ENCODE measurements around the gene PANX3. TPM values are rescaled to one million over a fixed set of nuclear protein-coding genes. Genes with fewer than 3 reads are reported as not detected.
"Not testable (repeated sequence)": the region's sequence is repeated elsewhere in the genome, so short reads cannot be mapped to it uniquely, and the experiment has no call there.

The PANX3 gene
- total RNA-seq, 1 donor from 2014 or later, result not detected

DNA sequence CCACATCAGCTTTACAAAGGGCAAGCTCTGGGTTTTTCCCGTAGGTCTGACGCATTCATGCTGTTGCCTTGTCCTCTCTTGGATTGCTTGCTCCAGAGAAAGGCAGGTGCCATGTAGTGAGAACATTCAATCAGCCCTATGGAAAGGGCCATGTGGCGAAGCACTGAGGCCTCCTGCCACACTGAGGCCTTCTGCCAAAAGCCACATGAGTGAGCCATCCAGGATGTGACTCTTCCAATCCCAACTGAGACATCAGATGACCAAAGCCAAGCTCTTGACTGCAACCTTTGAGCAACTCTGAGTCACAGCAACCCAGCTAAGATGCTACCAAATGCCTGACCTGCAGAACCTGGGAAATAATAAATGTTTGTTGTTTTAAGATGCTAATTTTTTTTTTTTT is 9.0 kb upstream of the PANX3 start:
- Mint-ChIP-seq H3K4me1 (peaks cover 2% of the 10 kb centered on the region), H3K27ac (no peak overlapping the region), H3K9me3 (no peaks in the 10 kb centered on the region), H3K4me3 (no peak overlapping the region), H3K27me3 (peaks cover 21% of the 10 kb centered on the region), H3K36me3 (ENCODE audit: low read depth) (no peaks in the 10 kb centered on the region)
- POLR2A ChIA-PET, result no interaction called here
- intact Hi-C loops (cut with micrococcal nuclease), result no loop called here
- ATAC-seq (ENCODE audit: low read depth), result no peak
- no peak for DNase-seq
- TF ChIP-seq CTCF (IDR thresholded peaks at IDR 0.05), result no peak
- CTCF ChIA-PET, result no interaction called here

DNA sequence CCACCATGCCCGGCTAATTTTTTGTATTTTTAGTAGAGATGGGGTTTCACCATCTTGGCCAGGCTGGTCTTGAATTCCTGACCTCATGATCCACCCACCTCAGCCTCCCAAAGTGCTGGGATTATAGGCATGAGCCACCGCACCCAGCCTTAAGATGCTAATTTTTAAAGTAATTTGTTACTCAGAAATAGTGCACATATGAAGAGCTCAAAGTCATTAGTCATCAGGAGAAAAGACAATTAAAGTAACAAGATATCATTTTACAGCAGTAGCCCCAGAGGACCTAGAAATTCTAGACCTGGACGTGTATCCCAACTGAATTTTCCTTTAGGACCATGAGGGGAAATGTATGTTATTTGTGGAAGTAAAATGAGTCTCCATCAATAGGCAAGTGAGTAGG is 8.5 kb upstream of the PANX3 start:
- H3K27ac Mint-ChIP-seq, DNase-seq, H3K4me3 Mint-ChIP-seq: not testable (repeated sequence)

GRCh38 chr11:124605719-124606118 is 5.5 kb upstream of the PANX3 start:
- H3K27ac Mint-ChIP-seq, result no peak overlapping the region
- no peak for TF ChIP-seq CTCF (IDR thresholded peaks at IDR 0.05)
- intact Hi-C loops (cut with micrococcal nuclease), result no loop called here
- ChIA-PET POLR2A (interaction anchor here (0.6 kb wide), 1 partner anchor 8 kb away, joined by 3 read pairs; no protein-coding TSS in a partner anchor), CTCF (no interaction called here)
- H3K4me1 Mint-ChIP-seq, result peaks cover 2% of the 10 kb centered on the region
- ATAC-seq (ENCODE audit: low read depth) (no peak), DNase-seq (no peak)
- peaks cover 8% of the 10 kb centered on the region for H3K27me3 Mint-ChIP-seq
- H3K9me3 Mint-ChIP-seq, result no peaks in the 10 kb centered on the region
- H3K36me3 Mint-ChIP-seq (ENCODE audit: low read depth), result no peaks in the 10 kb centered on the region
- H3K4me3 Mint-ChIP-seq, result no peak overlapping the region

More for the DNA sequence above, 8.5 kb upstream of the PANX3 start:
- intact Hi-C loops (cut with micrococcal nuclease); H3K36me3 Mint-ChIP-seq (ENCODE audit: low read depth); ATAC-seq (ENCODE audit: low read depth); CTCF ChIA-PET; H3K4me1 Mint-ChIP-seq; H3K9me3 Mint-ChIP-seq; POLR2A ChIA-PET: not testable (repeated sequence)
- peaks cover 17% of the 10 kb centered on the region for H3K27me3 Mint-ChIP-seq

DNA sequence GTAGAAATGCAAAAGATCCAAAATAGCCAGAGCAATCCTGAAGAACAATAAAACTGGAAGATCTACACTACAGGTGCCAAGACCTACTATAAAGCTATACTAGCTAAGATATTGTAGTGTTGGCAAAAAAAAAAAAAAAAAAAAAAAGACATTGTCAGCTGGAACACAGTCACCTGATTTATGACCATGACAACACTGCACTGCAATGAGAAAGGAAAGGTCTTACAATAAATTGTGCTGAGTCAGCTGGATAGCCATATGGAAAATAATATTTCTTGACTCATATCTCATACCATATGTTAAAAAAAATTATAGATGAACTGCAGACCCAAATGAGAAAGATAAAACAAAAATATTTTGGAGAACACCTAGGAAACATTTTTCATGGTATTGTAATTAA is 3.1 kb upstream of the PANX3 start:
- POLR2A ChIA-PET, result no interaction called here
- ATAC-seq (ENCODE audit: low read depth) (no peak), DNase-seq (no peak)
- CTCF ChIA-PET, result no interaction called here
- Mint-ChIP-seq H3K36me3 (ENCODE audit: low read depth) (no peaks in the 10 kb centered on the region), H3K27me3 (no peaks in the 10 kb centered on the region), H3K9me3 (no peaks in the 10 kb centered on the region), H3K4me1 (peaks cover 2% of the 10 kb centered on the region), H3K4me3 (no peak overlapping the region), H3K27ac (no peak overlapping the region)
- no peak for TF ChIP-seq CTCF (IDR thresholded peaks at IDR 0.05)
- intact Hi-C loops (cut with micrococcal nuclease), result no loop called here

- Mint-ChIP-seq H3K9me3 (no peaks in the 10 kb centered on the region), H3K27ac (no peak overlapping the region), H3K27me3 (peaks cover 9% of the 10 kb centered on the region), H3K4me3 (no peak overlapping the region), H3K4me1 (peaks cover 2% of the 10 kb centered on the region), H3K36me3 (ENCODE audit: low read depth) (no peaks in the 10 kb centered on the region)
- no peak for ATAC-seq (ENCODE audit: low read depth)
- no peak for DNase-seq
- CTCF ChIA-PET, result interaction anchor here (0.8 kb wide), 1 partner anchor 539 kb away, joined by 3 read pairs; no protein-coding TSS in a partner anchor
- no peak for TF ChIP-seq CTCF (IDR thresholded peaks at IDR 0.05)
- intact Hi-C loops (cut with micrococcal nuclease), result no loop called here
- POLR2A ChIA-PET, result no interaction called here
Observed at GRCh38 chr11:124610295-124610694, 933 bp upstream of the PANX3 start.

DNA sequence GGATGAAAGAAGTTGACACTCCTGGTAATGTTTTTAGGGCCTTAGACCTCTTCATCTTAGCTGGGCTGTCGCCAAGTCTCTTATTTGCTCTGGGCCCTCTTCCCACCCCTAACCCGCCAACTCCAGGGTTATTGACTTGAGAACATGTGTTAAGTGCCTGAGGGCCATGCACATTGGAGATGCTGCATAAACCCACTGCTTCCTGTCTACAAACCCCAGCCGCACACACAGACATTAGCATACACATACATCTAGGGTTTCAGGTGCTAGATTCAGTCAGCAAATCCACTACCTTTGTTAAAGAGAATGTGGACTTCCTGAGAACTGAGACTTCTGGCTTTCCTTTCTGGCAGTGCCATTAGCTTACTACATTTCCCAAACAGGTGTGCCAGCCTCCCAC is 817 bp downstream of the PANX3 start:
- DNase-seq (no peak), ATAC-seq (ENCODE audit: low read depth) (no peak)
- H3K36me3 Mint-ChIP-seq (ENCODE audit: low read depth), result no peaks in the 10 kb centered on the region
- no peak overlapping the region for H3K4me3 Mint-ChIP-seq
- H3K27me3 Mint-ChIP-seq, result peaks cover 18% of the 10 kb centered on the region
- ChIA-PET CTCF (no interaction called here), POLR2A (interaction anchor here (0.7 to 1.0 kb wide), 2 partner anchors 11 to 527 kb away, joined by 3 to 5 read pairs; no protein-coding TSS in a partner anchor)
- TF ChIP-seq CTCF (IDR thresholded peaks at IDR 0.05), result no peak
- intact Hi-C loops (cut with micrococcal nuclease), result no loop called here
- no peak overlapping the region for H3K27ac Mint-ChIP-seq
- no peaks in the 10 kb centered on the region for H3K9me3 Mint-ChIP-seq
- H3K4me1 Mint-ChIP-seq, result no peaks in the 10 kb centered on the region
